HepG2 (cell line): ENCODE measurements around the gene SRP14. TPM values are rescaled to one million over a fixed set of nuclear protein-coding genes. Genes with fewer than 3 reads are reported as not detected.

Experiments used
- GATAD1 ChIP-seq: IDR thresholded peaks from 2 replicates; pipeline ENCODE4 v1.6.1; 2016; ENCODE audit warnings: missing genetic modification reagents, missing compliant biosample characterization
- KDM6A ChIP-seq: IDR thresholded peaks from 2 replicates; pipeline ENCODE4 v1.6.1; 2016; ENCODE audit warnings: low read depth
- NFKBIZ ChIP-seq: IDR thresholded peaks from 2 replicates; pipeline ENCODE4 v1.6.1; 2018; ENCODE audit warnings: missing genetic modification reagents, missing compliant biosample characterization
- PCBP1 ChIP-seq: fragments of 200-400 bp; formaldehyde crosslinking; IDR thresholded peaks from 2 replicates; pipeline ENCODE4 v1.6.1; 2017; ENCODE audit warnings: mild to moderate bottlenecking, low read depth, low read length, borderline replicate concordance
- POLR2A ChIP-seq, 2 experiments: IDR thresholded peaks; 2 replicates each; pipeline ENCODE4 v1.6.1; 2011; ENCODE audit warnings: low read depth in 2 of 2, low read length in 2 of 2, mild to moderate bottlenecking in 1 of 2, moderate library complexity in 1 of 2; ENCODE audit not compliant: insufficient read depth in 1 of 2
- SIX4 ChIP-seq: sonication (generic); formaldehyde crosslinking; IDR thresholded peaks from 2 replicates; pipeline ENCODE4 v1.4.0; 2020; ENCODE audit warnings: missing genetic modification reagents
- SKI ChIP-seq: fragments of 450-650 bp; IDR thresholded peaks from one replicate; pipeline ENCODE4 v1.6.1; 2018; ENCODE audit warnings: mild to moderate bottlenecking; ENCODE audit not compliant: partially characterized antibody
- SMARCE1 ChIP-seq: fragments of 450-650 bp; IDR thresholded peaks from 2 replicates; pipeline ENCODE4 v1.6.1; 2017; ENCODE audit warnings: borderline replicate concordance
- TBL1XR1 ChIP-seq: fragments of 150-350 bp; IDR thresholded peaks from 2 replicates; pipeline ENCODE4 v1.6.1; 2014; ENCODE audit warnings: borderline replicate concordance, low read length; ENCODE audit not compliant: partially characterized antibody
- ZBTB38 ChIP-seq: sonication (generic); formaldehyde crosslinking; IDR thresholded peaks from 2 replicates; pipeline ENCODE4 v1.5.1; 2020; ENCODE audit warnings: mild to moderate bottlenecking, missing genetic modification reagents
- ZC3H4 ChIP-seq: sonication (generic); formaldehyde crosslinking; IDR thresholded peaks from 2 replicates; pipeline ENCODE4 v1.4.0; 2020; ENCODE audit warnings: missing genetic modification reagents, borderline replicate concordance
- ZNF333 ChIP-seq: sonication (generic); formaldehyde crosslinking; IDR thresholded peaks from 2 replicates; pipeline ENCODE4 v1.4.0; 2020; ENCODE audit warnings: mild to moderate bottlenecking, missing genetic modification reagents, borderline replicate concordance
- ZNF430 ChIP-seq: sonication (generic); formaldehyde crosslinking; IDR thresholded peaks from 2 replicates; pipeline ENCODE4 v1.9.0; 2021; ENCODE audit warnings: mild to moderate bottlenecking, missing genetic modification reagents
- ZNF501 ChIP-seq: sonication (generic); formaldehyde crosslinking; IDR thresholded peaks from 2 replicates; pipeline ENCODE4 v1.5.1; 2020; ENCODE audit warnings: mild to moderate bottlenecking, moderate library complexity, missing genetic modification reagents
- ZSCAN9 ChIP-seq: IDR thresholded peaks from 2 replicates; pipeline ENCODE4 v1.6.1; 2016; ENCODE audit warnings: borderline replicate concordance
- polyA plus RNA-seq, 8 experiments: library from polyadenylated mRNA; depleted of rRNA in 3 of 8; stranded (reverse) in 7 of 8; unstranded in 1 of 8; fragments of >200 nt; fragmentation: Illumina TruSeq in 4 of 8; extraction: Trizol in 4 of 8; gene quantifications; 2 replicates each; pipeline versions ENCODE4 v1.2.1 to v1.2.3, GENCODE V29; 2011 to 2016; ENCODE audit warnings: low read depth in 4 of 8, missing spikeins in 1 of 8, mixed read lengths in 1 of 8; ENCODE audit not compliant: insufficient read depth in 1 of 8
- total RNA-seq, 5 experiments: library from RNA; depleted of rRNA; stranded (reverse); fragments of >200 nt; fragmentation: Illumina TruSeq; extraction: Trizol; gene quantifications; 2 replicates each; pipeline ENCODE4 v1.2.3, GENCODE V29; 2016; ENCODE audit warnings: low read depth in 1 of 5
- TF ChIP-seq, protein P1 (sequence below): sonication (generic); formaldehyde crosslinking; IDR thresholded peaks from 2 replicates; pipeline ENCODE4 v1.5.0; 2020; ENCODE audit warnings: mild to moderate bottlenecking, missing genetic modification reagents
- TF ChIP-seq, protein P2 (sequence below): sonication (generic); formaldehyde crosslinking; IDR thresholded peaks from 2 replicates; pipeline ENCODE4 v1.9.0; 2021; ENCODE audit warnings: missing genetic modification reagents, borderline replicate concordance
- TF ChIP-seq, protein P3 (sequence below), 2 experiments: sonication (generic) in 1 of 2; formaldehyde crosslinking in 1 of 2; IDR thresholded peaks; 2 replicates each; pipeline versions ENCODE4 v1.4.0 to v1.6.1; 2016 to 2020; ENCODE audit warnings: borderline replicate concordance in 1 of 2, low read depth in 1 of 2, mild to moderate bottlenecking in 1 of 2, missing genetic modification reagents in 1 of 2
- TF ChIP-seq, protein P4 (sequence below): sonication (generic); formaldehyde crosslinking; IDR thresholded peaks from 2 replicates; pipeline ENCODE4 v1.9.0; 2021; ENCODE audit warnings: missing genetic modification reagents, borderline replicate concordance

Gene SRP14
- total and polyA plus RNA-seq, 2 of the 13 experiments (the other 11 are each of a cell fraction or from before 2014, with no cell fraction given), result 208 to 356 TPM

DNA sequence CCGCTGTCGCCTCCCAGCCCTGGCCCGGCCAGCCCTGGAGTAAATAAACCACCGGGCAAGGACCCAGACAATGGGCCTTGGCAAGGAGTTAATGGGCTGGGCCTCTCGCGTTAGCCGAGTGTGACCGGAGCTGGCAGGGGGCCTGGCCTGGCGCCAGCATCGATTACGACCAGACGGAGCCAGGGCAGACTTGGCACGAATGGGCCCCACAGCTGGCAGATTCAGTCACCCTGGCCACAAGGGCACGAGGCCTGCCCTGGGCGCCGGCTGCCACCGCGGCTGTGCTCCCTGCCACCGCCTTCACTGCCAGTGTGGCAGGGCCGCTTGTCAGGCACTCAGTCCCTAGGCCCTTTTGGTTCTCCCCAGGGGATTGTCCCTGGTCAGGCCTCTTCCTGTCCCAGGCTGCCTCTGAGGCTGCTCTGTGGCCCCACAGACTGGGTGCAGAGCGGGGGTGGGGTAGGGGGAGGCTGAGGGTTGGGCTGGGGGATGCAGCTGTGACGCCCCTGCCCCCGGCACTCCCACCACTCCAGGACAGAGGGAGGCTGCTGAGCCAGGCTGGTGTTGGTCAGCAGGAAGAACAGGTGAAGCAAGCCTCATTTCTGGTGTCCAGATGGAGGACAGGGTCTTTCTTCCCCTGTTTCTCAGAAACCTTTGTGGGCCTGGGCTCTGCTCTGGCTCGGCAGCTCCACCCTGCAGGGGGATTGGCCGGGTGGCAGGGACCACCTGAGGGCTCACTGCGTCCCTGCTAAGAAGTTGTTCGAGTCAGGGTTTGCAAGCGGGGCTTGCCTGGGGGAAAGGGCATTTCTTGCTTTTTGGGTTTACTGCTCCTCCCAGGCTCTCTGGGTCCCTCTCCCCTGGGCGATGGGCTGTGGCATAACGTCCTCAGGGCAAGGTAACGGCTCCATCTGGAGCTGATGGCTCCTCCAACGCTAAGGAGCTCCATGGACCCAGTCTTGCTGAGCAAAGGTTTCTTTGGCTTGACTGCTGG is 30.5 kb upstream of the SRP14 start (continued):
- TF ChIP-seq, protein P1, sequence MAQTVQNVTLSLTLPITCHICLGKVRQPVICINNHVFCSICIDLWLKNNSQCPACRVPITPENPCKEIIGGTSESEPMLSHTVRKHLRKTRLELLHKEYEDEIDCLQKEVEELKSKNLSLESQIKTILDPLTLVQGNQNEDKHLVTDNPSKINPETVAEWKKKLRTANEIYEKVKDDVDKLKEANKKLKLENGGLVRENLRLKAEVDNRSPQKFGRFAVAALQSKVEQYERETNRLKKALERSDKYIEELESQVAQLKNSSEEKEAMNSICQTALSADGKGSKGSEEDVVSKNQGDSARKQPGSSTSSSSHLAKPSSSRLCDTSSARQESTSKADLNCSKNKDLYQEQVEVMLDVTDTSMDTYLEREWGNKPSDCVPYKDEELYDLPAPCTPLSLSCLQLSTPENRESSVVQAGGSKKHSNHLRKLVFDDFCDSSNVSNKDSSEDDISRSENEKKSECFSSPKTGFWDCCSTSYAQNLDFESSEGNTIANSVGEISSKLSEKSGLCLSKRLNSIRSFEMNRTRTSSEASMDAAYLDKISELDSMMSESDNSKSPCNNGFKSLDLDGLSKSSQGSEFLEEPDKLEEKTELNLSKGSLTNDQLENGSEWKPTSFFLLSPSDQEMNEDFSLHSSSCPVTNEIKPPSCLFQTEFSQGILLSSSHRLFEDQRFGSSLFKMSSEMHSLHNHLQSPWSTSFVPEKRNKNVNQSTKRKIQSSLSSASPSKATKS (CRISPR knock-in tag), result no peak
- TF ChIP-seq TBL1XR1, result no peak
- TF ChIP-seq POLR2A (IDR thresholded peaks at IDR 0.05; ENCODE audit: insufficient read depth in 1 of 2, low read depth in 2 of 2, low read length in 2 of 2), result peak in 1 of 2 experiments; percentile 50; a peak in 1 of 4 replicates
- no peak for TF ChIP-seq SIX4 (CRISPR knock-in tag)
- TF ChIP-seq, protein P2, sequence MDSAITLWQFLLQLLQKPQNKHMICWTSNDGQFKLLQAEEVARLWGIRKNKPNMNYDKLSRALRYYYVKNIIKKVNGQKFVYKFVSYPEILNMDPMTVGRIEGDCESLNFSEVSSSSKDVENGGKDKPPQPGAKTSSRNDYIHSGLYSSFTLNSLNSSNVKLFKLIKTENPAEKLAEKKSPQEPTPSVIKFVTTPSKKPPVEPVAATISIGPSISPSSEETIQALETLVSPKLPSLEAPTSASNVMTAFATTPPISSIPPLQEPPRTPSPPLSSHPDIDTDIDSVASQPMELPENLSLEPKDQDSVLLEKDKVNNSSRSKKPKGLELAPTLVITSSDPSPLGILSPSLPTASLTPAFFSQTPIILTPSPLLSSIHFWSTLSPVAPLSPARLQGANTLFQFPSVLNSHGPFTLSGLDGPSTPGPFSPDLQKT (CRISPR knock-in tag), result no peak
- TF ChIP-seq NFKBIZ (CRISPR knock-in tag), result no peak
- TF ChIP-seq ZNF501 (CRISPR knock-in tag), result no peak
- 0 out of 2 replicates have a peak, but pooled peaks have one; percentile 36 for TF ChIP-seq ZBTB38
- peak; percentile 64 for TF ChIP-seq SKI
- no peak for TF ChIP-seq ZNF333 (CRISPR knock-in tag)
- TF ChIP-seq SMARCE1, result no peak
- TF ChIP-seq ZSCAN9 (CRISPR knock-in tag), result no peak
- TF ChIP-seq, protein P3, sequence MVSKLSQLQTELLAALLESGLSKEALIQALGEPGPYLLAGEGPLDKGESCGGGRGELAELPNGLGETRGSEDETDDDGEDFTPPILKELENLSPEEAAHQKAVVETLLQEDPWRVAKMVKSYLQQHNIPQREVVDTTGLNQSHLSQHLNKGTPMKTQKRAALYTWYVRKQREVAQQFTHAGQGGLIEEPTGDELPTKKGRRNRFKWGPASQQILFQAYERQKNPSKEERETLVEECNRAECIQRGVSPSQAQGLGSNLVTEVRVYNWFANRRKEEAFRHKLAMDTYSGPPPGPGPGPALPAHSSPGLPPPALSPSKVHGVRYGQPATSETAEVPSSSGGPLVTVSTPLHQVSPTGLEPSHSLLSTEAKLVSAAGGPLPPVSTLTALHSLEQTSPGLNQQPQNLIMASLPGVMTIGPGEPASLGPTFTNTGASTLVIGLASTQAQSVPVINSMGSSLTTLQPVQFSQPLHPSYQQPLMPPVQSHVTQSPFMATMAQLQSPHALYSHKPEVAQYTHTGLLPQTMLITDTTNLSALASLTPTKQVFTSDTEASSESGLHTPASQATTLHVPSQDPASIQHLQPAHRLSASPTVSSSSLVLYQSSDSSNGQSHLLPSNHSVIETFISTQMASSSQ (IDR thresholded peaks at IDR 0.05; ENCODE audit: low read depth), result no peak
- TF ChIP-seq, protein P3 (CRISPR knock-in tag; IDR thresholded peaks at IDR 0.05; ENCODE audit: borderline replicate concordance), result no peak
- no peak for TF ChIP-seq ZNF430 (CRISPR knock-in tag)
- TF ChIP-seq, protein P4, sequence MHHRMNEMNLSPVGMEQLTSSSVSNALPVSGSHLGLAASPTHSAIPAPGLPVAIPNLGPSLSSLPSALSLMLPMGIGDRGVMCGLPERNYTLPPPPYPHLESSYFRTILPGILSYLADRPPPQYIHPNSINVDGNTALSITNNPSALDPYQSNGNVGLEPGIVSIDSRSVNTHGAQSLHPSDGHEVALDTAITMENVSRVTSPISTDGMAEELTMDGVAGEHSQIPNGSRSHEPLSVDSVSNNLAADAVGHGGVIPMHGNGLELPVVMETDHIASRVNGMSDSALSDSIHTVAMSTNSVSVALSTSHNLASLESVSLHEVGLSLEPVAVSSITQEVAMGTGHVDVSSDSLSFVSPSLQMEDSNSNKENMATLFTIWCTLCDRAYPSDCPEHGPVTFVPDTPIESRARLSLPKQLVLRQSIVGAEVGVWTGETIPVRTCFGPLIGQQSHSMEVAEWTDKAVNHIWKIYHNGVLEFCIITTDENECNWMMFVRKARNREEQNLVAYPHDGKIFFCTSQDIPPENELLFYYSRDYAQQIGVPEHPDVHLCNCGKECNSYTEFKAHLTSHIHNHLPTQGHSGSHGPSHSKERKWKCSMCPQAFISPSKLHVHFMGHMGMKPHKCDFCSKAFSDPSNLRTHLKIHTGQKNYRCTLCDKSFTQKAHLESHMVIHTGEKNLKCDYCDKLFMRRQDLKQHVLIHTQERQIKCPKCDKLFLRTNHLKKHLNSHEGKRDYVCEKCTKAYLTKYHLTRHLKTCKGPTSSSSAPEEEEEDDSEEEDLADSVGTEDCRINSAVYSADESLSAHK (CRISPR knock-in tag), result no peak
- TF ChIP-seq GATAD1 (CRISPR knock-in tag), result no peak
- TF ChIP-seq KDM6A (CRISPR knock-in tag), result no peak
- TF ChIP-seq ZC3H4, result no peak
- TF ChIP-seq PCBP1, result no peak
